GM12878 (cell line): ENCODE results near the gene ALOX12.
"Not testable (repeated sequence)": the region's sequence is repeated elsewhere in the genome, so short reads cannot be mapped to it uniquely, and the experiment has no call there.

ENCODE experiments used
- KDM1A ChIP-seq: fragments of 200-600 bp; sonication (generic); IDR thresholded peaks from 2 replicates; pipeline ENCODE4 v1.6.1; 2016; ENCODE audit warnings: borderline replicate concordance
- PAX8 ChIP-seq: fragments of 450-650 bp; IDR thresholded peaks from 2 replicates; pipeline ENCODE4 v1.6.1; 2017; ENCODE audit warnings: mild to moderate bottlenecking, moderate library complexity
- SIN3A ChIP-seq: IDR thresholded peaks from 2 replicates; pipeline ENCODE4 v1.6.1; 2012; ENCODE audit warnings: low read depth, low read length, improper control_type of control experiment
- SIX5 ChIP-seq: IDR thresholded peaks from 2 replicates; pipeline ENCODE4 v1.6.1; 2011; ENCODE audit warnings: mild to moderate bottlenecking, low read depth, low read length, moderate library complexity; ENCODE audit not compliant: severe bottlenecking
- SMC3 ChIP-seq: IDR thresholded peaks from 2 replicates; pipeline ENCODE4 v1.6.1; 2011; ENCODE audit warnings: low read length, improper control_type of control experiment, borderline replicate concordance
- TAF1 ChIP-seq: IDR thresholded peaks from 2 replicates; pipeline ENCODE4 v1.6.1; 2011; ENCODE audit warnings: mild to moderate bottlenecking, low read depth, low read length, borderline replicate concordance
- ZBED1 ChIP-seq: IDR thresholded peaks from 2 replicates; pipeline ENCODE4 v1.6.1; 2016; ENCODE audit warnings: borderline replicate concordance
- TF ChIP-seq, protein P1 (sequence below), 3 experiments: IDR thresholded peaks in 2 of 3; conservative IDR thresholded peaks in 1 of 3; 2 replicates each; pipeline ENCODE4 v1.5.1; 2011; ENCODE audit warnings: low read depth in 3 of 3, low read length in 3 of 3, mild to moderate bottlenecking in 3 of 3, control low read depth in 2 of 3, moderate library complexity in 2 of 3, inconsistent platforms in 1 of 3, mixed read lengths in 1 of 3; ENCODE audit not compliant: control insufficient read depth in 2 of 3, insufficient read depth in 1 of 3; ENCODE audit errors: extremely low read depth in 1 of 3

DNA sequence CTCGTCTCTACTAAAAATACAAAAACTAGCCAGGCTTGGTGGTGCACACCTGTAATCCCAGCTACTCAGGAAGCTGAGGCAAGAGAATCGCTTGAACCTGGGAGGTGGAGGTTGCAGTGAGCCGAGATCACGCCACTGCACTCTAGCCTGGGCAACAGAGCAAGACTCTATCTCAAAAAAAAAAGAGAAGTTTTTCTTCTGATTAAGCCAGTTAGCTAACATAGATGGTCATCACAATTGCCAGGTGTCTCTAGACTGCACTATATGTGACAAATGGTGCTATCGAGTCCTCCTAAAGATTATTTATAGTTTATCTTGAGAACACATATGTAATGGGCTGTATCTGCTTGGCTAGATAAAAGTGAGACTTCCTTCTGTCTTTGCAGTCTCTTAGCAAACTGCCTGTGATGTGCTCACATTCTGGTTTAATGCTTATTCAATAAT lies 2.2 kb upstream of the ALOX12 start:
- TF ChIP-seq TAF1, KDM1A, PAX8, ZBED1, SIX5, SIN3A, SMC3: not testable (repeated sequence)
- TF ChIP-seq, protein P1, sequence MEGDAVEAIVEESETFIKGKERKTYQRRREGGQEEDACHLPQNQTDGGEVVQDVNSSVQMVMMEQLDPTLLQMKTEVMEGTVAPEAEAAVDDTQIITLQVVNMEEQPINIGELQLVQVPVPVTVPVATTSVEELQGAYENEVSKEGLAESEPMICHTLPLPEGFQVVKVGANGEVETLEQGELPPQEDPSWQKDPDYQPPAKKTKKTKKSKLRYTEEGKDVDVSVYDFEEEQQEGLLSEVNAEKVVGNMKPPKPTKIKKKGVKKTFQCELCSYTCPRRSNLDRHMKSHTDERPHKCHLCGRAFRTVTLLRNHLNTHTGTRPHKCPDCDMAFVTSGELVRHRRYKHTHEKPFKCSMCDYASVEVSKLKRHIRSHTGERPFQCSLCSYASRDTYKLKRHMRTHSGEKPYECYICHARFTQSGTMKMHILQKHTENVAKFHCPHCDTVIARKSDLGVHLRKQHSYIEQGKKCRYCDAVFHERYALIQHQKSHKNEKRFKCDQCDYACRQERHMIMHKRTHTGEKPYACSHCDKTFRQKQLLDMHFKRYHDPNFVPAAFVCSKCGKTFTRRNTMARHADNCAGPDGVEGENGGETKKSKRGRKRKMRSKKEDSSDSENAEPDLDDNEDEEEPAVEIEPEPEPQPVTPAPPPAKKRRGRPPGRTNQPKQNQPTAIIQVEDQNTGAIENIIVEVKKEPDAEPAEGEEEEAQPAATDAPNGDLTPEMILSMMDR (IDR thresholded peaks at IDR 0.05 in 2 of 3, conservative IDR thresholded peaks at IDR 0.05 in 1 of 3; ENCODE audit: control insufficient read depth in 2 of 3, extremely low read depth in 1 of 3, insufficient read depth in 1 of 3, low read depth in 3 of 3, low read length in 3 of 3): not testable (repeated sequence)
